HCT116 (cell line): ENCODE measurements around the gene LRRC74B. TPM values are rescaled to one million over a fixed set of nuclear protein-coding genes. Genes with fewer than 3 reads are reported as not detected.

ENCODE experiments used
- ATAC-seq: fragments of 200-7000 bp; cut with Tn5 transposase; 2 replicates; pipeline ENCODE4 v1.9.1; 2020; ENCODE audit warnings: mild to moderate bottlenecking, moderate library complexity
- BruUV-seq: library from RNA; stranded (reverse); fragments of 400-500 nt; replicated peaks from 2 replicates; lab custom pipeline; 2021; lab: Mats Ljungman, UMichigan
- CTCF ChIA-PET: fragments of 300-600 bp; sonication (Branson Sonifier 250); formaldehyde crosslinking; loops from one replicate; lab custom pipeline; 2021; ENCODE audit warnings: antibody characterized with exemption; lab: Charles Lee
- POLR2A ChIA-PET: fragments of 300-600, 350-600 bp; sonication (Branson Sonifier 250); formaldehyde crosslinking; loops from one replicate; lab custom pipeline; 2021; ENCODE audit warnings: antibody characterized with exemption; lab: Charles Lee
- RAD21 ChIA-PET, 2 experiments: fragments of 300-600 bp; sonication (Branson Sonifier 250); formaldehyde crosslinking; loops; one replicate each; lab custom pipeline; 2023; ENCODE audit warnings: low total read pairs in 2 of 2; ENCODE audit not compliant: uncharacterized antibody in 2 of 2, unreplicated experiment in 2 of 2, low non-redundant PET in 1 of 2; lab: Charles Lee
- DNase-seq: peaks from one replicate; pipeline ENCODE4 v3.0.0-alpha.2; 2010; ENCODE audit warnings: low read depth, low spot score
- H2AFZ ChIP-seq: fragments of 200-600 bp; shearing (Covaris generic), sonication (generic); 2 replicates; pipeline ENCODE4 v1.6.1; 2017; ENCODE audit warnings: low read depth, mixed run types, mixed read lengths, antibody characterized with exemption, low read length; ENCODE audit not compliant: poor library complexity, severe bottlenecking
- H3K27ac ChIP-seq: 2 replicates; pipeline ENCODE4 v1.5.1; 2012; ENCODE audit warnings: low read depth, low read length
- H3K27me3 ChIP-seq: fragments of 200-600 bp; sonication (generic); 2 replicates; pipeline ENCODE4 v1.6.1; 2016; ENCODE audit warnings: mixed run types, low read length, mixed read lengths; ENCODE audit not compliant: insufficient read depth
- H3K36me3 ChIP-seq, 2 experiments: fragments of 200-500 bp in 1 of 2; fragments of 200-600 bp in 1 of 2; sonication (Bioruptor generic) in 1 of 2; sonication (generic) in 1 of 2; 2 replicates each; pipeline versions ENCODE4 v1.5.1 to v1.6.1; 2014 to 2016; ENCODE audit warnings: low read length in 2 of 2, inconsistent platforms in 1 of 2, mixed read lengths in 1 of 2, mixed run types in 1 of 2; ENCODE audit not compliant: insufficient read depth in 2 of 2, control insufficient read depth in 1 of 2
- H3K4me1 ChIP-seq, 2 experiments: fragments of 200-600 bp in 1 of 2; sonication (generic) in 1 of 2; 2 replicates each; pipeline versions ENCODE4 v1.5.1 to v1.6.1; 2012 to 2017; ENCODE audit warnings: low read length in 2 of 2, inconsistent platforms in 1 of 2, mild to moderate bottlenecking in 1 of 2, mixed read lengths in 1 of 2, mixed run types in 1 of 2, moderate library complexity in 1 of 2; ENCODE audit not compliant: insufficient read depth in 2 of 2, control insufficient read depth in 1 of 2
- H3K4me2 ChIP-seq: fragments of 200-600 bp; sonication (generic); 2 replicates; pipeline ENCODE4 v1.6.1; 2017; ENCODE audit warnings: mixed run types, low read length, mixed read lengths
- H3K4me3 ChIP-seq, 2 experiments: fragments of 200-600 bp in 1 of 2; sonication (generic) in 1 of 2; replicated peaks in 1 of 2; 2 replicates each; pipeline ENCODE4 v1.5.1; 2011 to 2016; ENCODE audit warnings: low read length in 2 of 2, control low read depth in 1 of 2, low read depth in 1 of 2, mild to moderate bottlenecking in 1 of 2, mixed read lengths in 1 of 2, mixed run types in 1 of 2
- H3K79me2 ChIP-seq: fragments of 200-600 bp; sonication (generic); 2 replicates; pipeline ENCODE4 v1.6.1; 2017; ENCODE audit warnings: mild to moderate bottlenecking, mixed run types, low read length, moderate library complexity, mixed read lengths; ENCODE audit not compliant: insufficient read depth
- H3K9ac ChIP-seq: fragments of 200-600 bp; sonication (generic); 2 replicates; pipeline ENCODE4 v1.6.1; 2016; ENCODE audit warnings: low read length, mixed read lengths
- H3K9me2 ChIP-seq: fragments of 200-600 bp; sonication (generic), shearing (Covaris generic); 2 replicates; pipeline ENCODE4 v1.6.1; 2017; ENCODE audit warnings: mixed run types, mild to moderate bottlenecking, moderate library complexity; ENCODE audit not compliant: insufficient read depth
- H3K9me3 ChIP-seq, 2 experiments: fragments of 200-500 bp in 1 of 2; fragments of 200-600 bp in 1 of 2; sonication (Bioruptor generic) in 1 of 2; sonication (generic) in 1 of 2; 2 replicates each; pipeline ENCODE4 v1.6.1; 2014 to 2017; ENCODE audit warnings: low read length in 2 of 2, mixed read lengths in 2 of 2, inconsistent platforms in 1 of 2, low read depth in 1 of 2, mild to moderate bottlenecking in 1 of 2, mixed run types in 1 of 2, moderate library complexity in 1 of 2; ENCODE audit not compliant: control insufficient read depth in 1 of 2, insufficient read depth in 1 of 2
- H4K20me1 ChIP-seq: fragments of 200-600 bp; sonication (generic), shearing (Covaris generic); 2 replicates; pipeline ENCODE4 v1.6.1; 2017; ENCODE audit warnings: mixed run types, mild to moderate bottlenecking, moderate library complexity; ENCODE audit not compliant: insufficient read depth
- ATF3 ChIP-seq: IDR thresholded peaks from 2 replicates; pipeline ENCODE4 v1.6.1; 2012
- CEBPB ChIP-seq: IDR thresholded peaks from 2 replicates; pipeline ENCODE4 v1.6.1; 2012; ENCODE audit warnings: low read depth
- EGR1 ChIP-seq: IDR thresholded peaks from 2 replicates; pipeline ENCODE4 v1.6.1; 2012; ENCODE audit warnings: low read depth
- ELF1 ChIP-seq: IDR thresholded peaks from 2 replicates; pipeline ENCODE4 v1.6.1; 2012; ENCODE audit warnings: low read depth, borderline replicate concordance
- EZH2phosphoT487 ChIP-seq: fragments of 200-600 bp; IDR thresholded peaks from 2 replicates; pipeline ENCODE4 v1.6.1; 2018; ENCODE audit warnings: antibody characterized with exemption, borderline replicate concordance
- FOSL1 ChIP-seq: IDR thresholded peaks from 2 replicates; pipeline ENCODE4 v1.6.1; 2012; ENCODE audit warnings: low read depth
- MAX ChIP-seq: IDR thresholded peaks from 2 replicates; pipeline ENCODE4 v1.6.1; 2012
- POLR2A ChIP-seq: IDR thresholded peaks from 2 replicates; pipeline ENCODE4 v1.7.0; 2011; ENCODE audit warnings: borderline replicate concordance; ENCODE audit not compliant: insufficient read depth, insufficient read length; ENCODE audit errors: extremely low read depth
- RAD21 ChIP-seq: IDR thresholded peaks from 2 replicates; pipeline ENCODE4 v1.6.1; 2012; ENCODE audit warnings: low read depth, mild to moderate bottlenecking
- SIN3A ChIP-seq: IDR thresholded peaks from 2 replicates; pipeline ENCODE4 v1.6.1; 2012; ENCODE audit warnings: low read depth
- SP1 ChIP-seq: IDR thresholded peaks from 2 replicates; pipeline ENCODE4 v1.6.1; 2012; ENCODE audit warnings: low read depth
- SRF ChIP-seq: IDR thresholded peaks from 2 replicates; pipeline ENCODE4 v1.6.1; 2012; ENCODE audit warnings: low read depth
- TCF7L2 ChIP-seq: IDR thresholded peaks from 2 replicates; pipeline ENCODE4 v1.7.0; 2011; ENCODE audit warnings: borderline replicate concordance, inconsistent platforms; ENCODE audit not compliant: insufficient read depth, insufficient read length; ENCODE audit errors: extremely low read depth
- ZFX ChIP-seq: fragments of 450-650 bp; IDR thresholded peaks from 2 replicates; pipeline ENCODE4 v1.6.1; 2017
- intact Hi-C: fragments of 100-400 bp; cut with micrococcal nuclease; formaldehyde crosslinking; loops from 2 replicates; pipeline ENCODE4 v1.10.0; 2022
- total RNA-seq: library from RNA; stranded (reverse); gene quantifications from one replicate; pipeline ENCODE4 v1.2.1, GENCODE V29; 2021; ENCODE audit not compliant: unreplicated experiment
- TF ChIP-seq, protein P1 (sequence below), 3 experiments: fragments of 200-600 bp in 1 of 3; sonication (generic) in 1 of 3; IDR thresholded peaks in 2 of 3; conservative IDR thresholded peaks in 1 of 3; 2 replicates each; pipeline ENCODE4 v1.5.1; 2012 to 2017; ENCODE audit warnings: low read depth in 2 of 3, low read length in 2 of 3, antibody characterized with exemption in 1 of 3, borderline replicate concordance in 1 of 3, control low read depth in 1 of 3, mild to moderate bottlenecking in 1 of 3, mixed read lengths in 1 of 3, mixed run types in 1 of 3, moderate library complexity in 1 of 3; ENCODE audit not compliant: insufficient read depth in 1 of 3
- TF ChIP-seq, protein P2 (sequence below): IDR thresholded peaks from 2 replicates; pipeline ENCODE4 v1.6.1; 2012; ENCODE audit warnings: low read depth

LRRC74B gene
- total RNA-seq, 1 experiment from 2014 or later, result not detected

DNA sequence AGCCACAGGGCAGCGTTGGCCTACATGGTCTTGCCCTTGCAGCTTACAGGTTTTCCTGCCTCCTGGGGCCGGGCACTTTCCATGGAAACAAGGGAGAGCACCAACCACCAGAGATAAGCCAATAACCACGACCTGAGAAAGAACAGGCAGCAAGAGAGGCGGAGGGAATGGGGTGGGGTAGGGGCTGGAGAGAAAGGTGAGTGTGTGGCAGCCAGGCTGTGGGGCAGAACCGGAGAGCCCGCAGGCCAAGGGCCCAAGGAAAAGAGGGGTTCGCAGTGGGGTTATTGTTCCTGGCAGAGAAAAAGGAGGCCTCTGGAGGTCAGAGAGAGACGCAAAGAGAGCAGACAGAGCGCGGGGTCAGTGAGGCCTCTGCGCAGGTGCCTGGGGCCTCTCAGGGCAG, 33.2 kb downstream of the LRRC74B start:
- Histone ChIP-seq H3K36me3 (no peaks in the 10 kb centered on the region), H3K4me3 (no peak overlapping the region), H3K4me1 (peaks cover 0 to 9% of the 10 kb centered on the region in 2 experiments; a peak in 2 of 4 replicates), H3K79me2 (no peaks in the 10 kb centered on the region), H3K9me3 (no peaks in the 10 kb centered on the region), H3K9ac (no peak overlapping the region), H3K27me3 (no peaks in the 10 kb centered on the region), H3K4me2 (no peak overlapping the region), H2AFZ (no peak overlapping the region), H3K27ac (no peak overlapping the region), H4K20me1 (no peaks in the 10 kb centered on the region), H3K9me2 (no peaks in the 10 kb centered on the region)
- ATAC-seq (no peak), DNase-seq (no peak)
- RAD21 ChIA-PET, result no interaction called here
- POLR2A ChIA-PET, result no interaction called here
- TF ChIP-seq MAX (no peak), POLR2A (no peak), CEBPB (no peak), ZFX (no peak), FOSL1 (no peak), EZH2phosphoT487 (no peak), EGR1 (no peak), ELF1 (no peak), SIN3A (no peak)
- TF ChIP-seq, protein P1, sequence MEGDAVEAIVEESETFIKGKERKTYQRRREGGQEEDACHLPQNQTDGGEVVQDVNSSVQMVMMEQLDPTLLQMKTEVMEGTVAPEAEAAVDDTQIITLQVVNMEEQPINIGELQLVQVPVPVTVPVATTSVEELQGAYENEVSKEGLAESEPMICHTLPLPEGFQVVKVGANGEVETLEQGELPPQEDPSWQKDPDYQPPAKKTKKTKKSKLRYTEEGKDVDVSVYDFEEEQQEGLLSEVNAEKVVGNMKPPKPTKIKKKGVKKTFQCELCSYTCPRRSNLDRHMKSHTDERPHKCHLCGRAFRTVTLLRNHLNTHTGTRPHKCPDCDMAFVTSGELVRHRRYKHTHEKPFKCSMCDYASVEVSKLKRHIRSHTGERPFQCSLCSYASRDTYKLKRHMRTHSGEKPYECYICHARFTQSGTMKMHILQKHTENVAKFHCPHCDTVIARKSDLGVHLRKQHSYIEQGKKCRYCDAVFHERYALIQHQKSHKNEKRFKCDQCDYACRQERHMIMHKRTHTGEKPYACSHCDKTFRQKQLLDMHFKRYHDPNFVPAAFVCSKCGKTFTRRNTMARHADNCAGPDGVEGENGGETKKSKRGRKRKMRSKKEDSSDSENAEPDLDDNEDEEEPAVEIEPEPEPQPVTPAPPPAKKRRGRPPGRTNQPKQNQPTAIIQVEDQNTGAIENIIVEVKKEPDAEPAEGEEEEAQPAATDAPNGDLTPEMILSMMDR (IDR thresholded peaks at IDR 0.05 in 2 of 3, conservative IDR thresholded peaks at IDR 0.05 in 1 of 3; ENCODE audit: borderline replicate concordance in 1 of 3, insufficient read depth in 1 of 3, low read depth in 2 of 3, low read length in 2 of 3), result no peak
- no TSS peak for BruUV-seq
- CTCF ChIA-PET, result no interaction called here
- intact Hi-C loops, result no loop called here

DNA sequence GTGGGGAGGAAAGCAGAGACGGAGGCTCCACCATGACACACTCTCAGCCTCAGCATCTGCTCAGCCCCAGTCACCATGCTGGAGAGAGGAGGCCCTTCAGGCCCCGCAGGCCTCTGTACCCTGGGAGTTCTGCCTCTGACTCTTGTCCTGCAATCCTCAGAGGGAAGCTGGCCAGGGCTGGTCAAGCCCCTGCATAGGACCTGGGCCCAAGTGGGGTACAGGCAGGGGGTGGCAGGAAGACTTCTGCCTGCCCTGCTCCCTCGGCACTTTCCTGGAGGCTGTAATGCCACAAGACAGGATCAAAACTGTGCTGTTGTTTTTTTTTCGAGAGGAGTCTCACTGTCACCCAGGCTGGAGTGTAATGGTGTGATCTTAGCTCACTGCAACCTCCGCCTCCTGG, 33.7 kb downstream of the LRRC74B start:
- H3K9ac ChIP-seq, result no peak overlapping the region
- no peak overlapping the region for H3K4me2 ChIP-seq
- BruUV-seq, result no TSS peak
- H4K20me1 ChIP-seq, result no peaks in the 10 kb centered on the region
- H3K79me2 ChIP-seq, result no peaks in the 10 kb centered on the region
- H3K27ac ChIP-seq, result no peak overlapping the region
- no peaks in the 10 kb centered on the region for H3K27me3 ChIP-seq
- H3K36me3 ChIP-seq, result no peaks in the 10 kb centered on the region
- intact Hi-C loops, result no loop called here
- peaks cover 0 to 3% of the 10 kb centered on the region in 2 experiments; a peak in 2 of 4 replicates for H3K4me1 ChIP-seq
- no peaks in the 10 kb centered on the region for H3K9me2 ChIP-seq
- ChIA-PET CTCF (no interaction called here), POLR2A (no interaction called here), RAD21 (no interaction called here)
- H3K4me3 ChIP-seq, result no peak overlapping the region
- H3K9me3 ChIP-seq, result no peaks in the 10 kb centered on the region
- ATAC-seq (no peak), DNase-seq (no peak)
- no peak overlapping the region for H2AFZ ChIP-seq
- TF ChIP-seq SRF (no peak), ELF1 (no peak), SP1 (no peak), TCF7L2 (no peak), POLR2A (no peak), RAD21 (no peak), MAX (no peak), EZH2phosphoT487 (no peak), ATF3 (no peak)
- TF ChIP-seq, protein P2, sequence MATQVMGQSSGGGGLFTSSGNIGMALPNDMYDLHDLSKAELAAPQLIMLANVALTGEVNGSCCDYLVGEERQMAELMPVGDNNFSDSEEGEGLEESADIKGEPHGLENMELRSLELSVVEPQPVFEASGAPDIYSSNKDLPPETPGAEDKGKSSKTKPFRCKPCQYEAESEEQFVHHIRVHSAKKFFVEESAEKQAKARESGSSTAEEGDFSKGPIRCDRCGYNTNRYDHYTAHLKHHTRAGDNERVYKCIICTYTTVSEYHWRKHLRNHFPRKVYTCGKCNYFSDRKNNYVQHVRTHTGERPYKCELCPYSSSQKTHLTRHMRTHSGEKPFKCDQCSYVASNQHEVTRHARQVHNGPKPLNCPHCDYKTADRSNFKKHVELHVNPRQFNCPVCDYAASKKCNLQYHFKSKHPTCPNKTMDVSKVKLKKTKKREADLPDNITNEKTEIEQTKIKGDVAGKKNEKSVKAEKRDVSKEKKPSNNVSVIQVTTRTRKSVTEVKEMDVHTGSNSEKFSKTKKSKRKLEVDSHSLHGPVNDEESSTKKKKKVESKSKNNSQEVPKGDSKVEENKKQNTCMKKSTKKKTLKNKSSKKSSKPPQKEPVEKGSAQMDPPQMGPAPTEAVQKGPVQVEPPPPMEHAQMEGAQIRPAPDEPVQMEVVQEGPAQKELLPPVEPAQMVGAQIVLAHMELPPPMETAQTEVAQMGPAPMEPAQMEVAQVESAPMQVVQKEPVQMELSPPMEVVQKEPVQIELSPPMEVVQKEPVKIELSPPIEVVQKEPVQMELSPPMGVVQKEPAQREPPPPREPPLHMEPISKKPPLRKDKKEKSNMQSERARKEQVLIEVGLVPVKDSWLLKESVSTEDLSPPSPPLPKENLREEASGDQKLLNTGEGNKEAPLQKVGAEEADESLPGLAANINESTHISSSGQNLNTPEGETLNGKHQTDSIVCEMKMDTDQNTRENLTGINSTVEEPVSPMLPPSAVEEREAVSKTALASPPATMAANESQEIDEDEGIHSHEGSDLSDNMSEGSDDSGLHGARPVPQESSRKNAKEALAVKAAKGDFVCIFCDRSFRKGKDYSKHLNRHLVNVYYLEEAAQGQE, result no peak
